Endothelial cell of umbilical vein (primary cell): ENCODE measurements around the gene DEPDC4. TPM values are rescaled to one million over a fixed set of nuclear protein-coding genes. Genes with fewer than 3 reads are reported as not detected.

Experiments used
- BruUV-seq: library from RNA; stranded (reverse); fragments of 400-500 nt; replicated peaks from 2 replicates; lab custom pipeline; 2021; lab: Mats Ljungman, UMichigan
- CTCF ChIA-PET: fragments of 300-600, 350-600 bp; sonication (Branson Sonifier 250); formaldehyde crosslinking; loops from one replicate; lab custom pipeline; 2021; ENCODE audit warnings: antibody characterized with exemption, inconsistent platforms; lab: Charles Lee
- POLR2A ChIA-PET: fragments of 300-600, 350-600 bp; sonication (Branson Sonifier 250); formaldehyde crosslinking; loops from one replicate; lab custom pipeline; 2021; ENCODE audit warnings: antibody characterized with exemption, inconsistent platforms; lab: Charles Lee
- DNase-seq: peaks from one replicate; pipeline ENCODE4 v3.0.0-alpha.2; 2011; ENCODE audit warnings: low read depth, low spot score
- FAIRE-seq: peaks from 2 replicates; lab custom pipeline; 2011; peaks lifted over from hg19 to GRCh38; lab: Jason Lieb, UNC
- H2AFZ ChIP-seq: 2 replicates; pipeline ENCODE4 v1.6.0; 2012; ENCODE audit warnings: low read depth, low read length, control low read depth, inconsistent platforms
- H3K27ac ChIP-seq: 2 replicates; pipeline ENCODE4 v1.5.1; 2011; ENCODE audit warnings: low read depth, mild to moderate bottlenecking, control low read depth, low read length, moderate library complexity; ENCODE audit not compliant: insufficient read depth
- H3K27me3 ChIP-seq, 2 experiments: 2 replicates each; pipeline versions ENCODE4 v1.6.0 to v1.6.1; 2011; ENCODE audit warnings: low read length in 2 of 2, mixed read lengths in 1 of 2; ENCODE audit not compliant: control insufficient read depth in 2 of 2, insufficient read depth in 2 of 2
- H3K36me3 ChIP-seq, 2 experiments: 2 replicates in 1 of 2; 3 replicates in 1 of 2; pipeline ENCODE4 v1.5.1; 2011; ENCODE audit warnings: low read length in 2 of 2, mild to moderate bottlenecking in 1 of 2, moderate library complexity in 1 of 2; ENCODE audit not compliant: control insufficient read depth in 2 of 2, insufficient read depth in 2 of 2; ENCODE audit errors: extremely low read depth in 1 of 2
- H3K4me1 ChIP-seq: 3 replicates; pipeline ENCODE4 v1.5.1; 2011; ENCODE audit warnings: mild to moderate bottlenecking, low read length; ENCODE audit not compliant: control insufficient read depth, insufficient read depth; ENCODE audit errors: extremely low read depth
- H3K4me2 ChIP-seq: 2 replicates; pipeline ENCODE4 v1.6.1; 2011; ENCODE audit warnings: low read length, control low read depth, mixed read lengths; ENCODE audit not compliant: insufficient read depth
- H3K4me3 ChIP-seq, 3 experiments: fragments of 200-600 bp in 1 of 3; sonication (generic), shearing (Covaris generic) in 1 of 3; replicated peaks in 1 of 3; 2 replicates each; pipeline ENCODE4 v1.5.1; 2011 to 2016; ENCODE audit warnings: control low read depth in 3 of 3, low read length in 3 of 3, mild to moderate bottlenecking in 2 of 3, inconsistent platforms in 1 of 3, low read depth in 1 of 3, moderate library complexity in 1 of 3; ENCODE audit not compliant: insufficient read depth in 1 of 3
- H3K79me2 ChIP-seq: 2 replicates; pipeline ENCODE4 v1.6.0; 2012; ENCODE audit warnings: low read length, inconsistent platforms; ENCODE audit not compliant: control insufficient read depth, insufficient read depth
- H3K9ac ChIP-seq: replicated peaks from 2 replicates; pipeline ENCODE3; 2011; ENCODE audit warnings: low read length, control low read depth; ENCODE audit not compliant: insufficient read depth; ENCODE audit errors: extremely low read depth
- H3K9me1 ChIP-seq: replicated peaks from 3 replicates; pipeline ENCODE4 v1.6.0; 2011; ENCODE audit warnings: mild to moderate bottlenecking, low read length; ENCODE audit not compliant: control insufficient read depth, insufficient read depth; ENCODE audit errors: extremely low read depth
- H3K9me3 ChIP-seq: replicated peaks from 2 replicates; pipeline ENCODE4 v1.5.1; 2012; ENCODE audit warnings: low read length, inconsistent platforms; ENCODE audit not compliant: control insufficient read depth, insufficient read depth
- H4K20me1 ChIP-seq: replicated peaks from 2 replicates; pipeline ENCODE3; 2011; ENCODE audit warnings: mild to moderate bottlenecking, low read length; ENCODE audit not compliant: control insufficient read depth, insufficient read depth; ENCODE audit errors: extremely low read depth
- CTCF ChIP-seq, 2 donors: IDR thresholded peaks; 1 replicate in 1 of 2; 2 replicates in 1 of 2; pipeline ENCODE4 v1.5.1; 2011; ENCODE audit warnings: low read length in 2 of 2, mild to moderate bottlenecking in 2 of 2, moderate library complexity in 2 of 2, control low read depth in 1 of 2, inconsistent platforms in 1 of 2, low read depth in 1 of 2; ENCODE audit not compliant: insufficient read depth in 1 of 2; ENCODE audit errors: extremely low read depth in 1 of 2
- EZH2 ChIP-seq: IDR thresholded peaks from 2 replicates; pipeline ENCODE4 v1.6.1; 2012; ENCODE audit warnings: borderline replicate concordance, low read depth, mild to moderate bottlenecking, moderate library complexity, low read length, inconsistent platforms; ENCODE audit not compliant: severe bottlenecking
- FOS ChIP-seq: IDR thresholded peaks from 2 replicates; pipeline ENCODE4 v1.6.1; 2011; ENCODE audit warnings: mild to moderate bottlenecking, low read length, moderate library complexity, borderline replicate concordance; ENCODE audit not compliant: insufficient read depth
- GATA2 ChIP-seq: IDR thresholded peaks from 2 replicates; pipeline ENCODE4 v1.7.0; 2011; ENCODE audit warnings: low read depth, mild to moderate bottlenecking, moderate library complexity, mixed read lengths, low read length; ENCODE audit not compliant: insufficient read length, insufficient read depth
- JUN ChIP-seq: IDR thresholded peaks from 2 replicates; pipeline ENCODE4 v1.6.1; 2011; ENCODE audit warnings: borderline replicate concordance, low read depth; ENCODE audit not compliant: insufficient read length, insufficient read depth
- MAX ChIP-seq: IDR thresholded peaks from 2 replicates; pipeline ENCODE4 v1.6.1; 2011; ENCODE audit not compliant: insufficient read depth, insufficient read length
- MYC ChIP-seq: IDR thresholded peaks from one replicate; pipeline ENCODE4 v1.6.1; 2011; ENCODE audit warnings: mild to moderate bottlenecking, low read depth, low read length
- POLR2A ChIP-seq: IDR thresholded peaks from 2 replicates; pipeline ENCODE4 v1.6.1; 2012; ENCODE audit warnings: low read depth, mild to moderate bottlenecking, control low read depth, low read length
- POLR2AphosphoS5 ChIP-seq: IDR thresholded peaks from 2 replicates; pipeline ENCODE4 v1.6.1; 2012; ENCODE audit warnings: low read depth, mild to moderate bottlenecking, control low read depth, low read length, moderate library complexity; ENCODE audit not compliant: insufficient read depth
- dilution Hi-C: fragments of 300-500 bp; cut with MboI; formaldehyde crosslinking; loops from one replicate; pipeline ENCODE4 v1.15.0; 2019; ENCODE audit warnings: low sequenced_read_pairs; ENCODE audit not compliant: extremely low pct_ligation_motif_present
- intact Hi-C: fragments of 100-400 bp; cut with micrococcal nuclease; formaldehyde crosslinking; loops from one replicate; pipeline ENCODE4 v1.10.0; 2022
- polyA plus RNA-seq, 4 experiments: library from polyadenylated mRNA; depleted of rRNA in 3 of 4; stranded (reverse) in 3 of 4; unstranded in 1 of 4; fragments of >200 nt; gene quantifications; 2 replicates each; pipeline versions ENCODE4 v1.2.1 to v1.2.3, GENCODE V29; 2011 to 2012; ENCODE audit warnings: missing spikeins in 1 of 4
- total RNA-seq: library from RNA; stranded (reverse); gene quantifications from 2 replicates; pipeline ENCODE4 v1.2.3, GENCODE V29; 2021

The DEPDC4 gene
- total and polyA plus RNA-seq, 2 donors (not counting 3 experiments of a cell fraction or from before 2014, with no cell fraction given) = 0.15 to 0.66 TPM

- no peaks in the 10 kb centered on the region for H3K9me1 ChIP-seq
- FAIRE-seq = no peak
- no peak overlapping the region for H3K4me3 ChIP-seq
- ChIA-PET POLR2A (no interaction called here), CTCF (no interaction called here)
- dilution Hi-C loops (no loop called here), intact Hi-C loops (no loop called here)
- no peak for DNase-seq
- H2AFZ ChIP-seq = no peak overlapping the region
- H3K4me1 ChIP-seq = peaks cover 5% of the 10 kb centered on the region
- no peak overlapping the region for H3K27ac ChIP-seq
- H3K9me3 ChIP-seq = no peaks in the 10 kb centered on the region
- H3K9ac ChIP-seq = no peak overlapping the region
- H4K20me1 ChIP-seq = no peaks in the 10 kb centered on the region
- H3K36me3 ChIP-seq = no peaks in the 10 kb centered on the region
- no peak for TF ChIP-seq MYC
- TF ChIP-seq POLR2A = no peak
- TF ChIP-seq FOS = no peak
- TF ChIP-seq EZH2 = no peak
- TF ChIP-seq CTCF (IDR thresholded peaks at IDR 0.05; ENCODE audit: extremely low read depth in 1 of 2, insufficient read depth in 1 of 2, low read depth in 1 of 2, low read length in 2 of 2) = no peak
- no peak for TF ChIP-seq JUN
- TF ChIP-seq POLR2AphosphoS5 = no peak
- no peak for TF ChIP-seq GATA2
- no peak for TF ChIP-seq MAX
- no peaks in the 10 kb centered on the region for H3K27me3 ChIP-seq
- H3K79me2 ChIP-seq = peaks cover 7% of the 10 kb centered on the region
- BruUV-seq = no TSS peak
- no peak overlapping the region for H3K4me2 ChIP-seq
Measured at GRCh38 chr12:100263131-100263530, 3.7 kb downstream of the DEPDC4 start.
